Measurements from ENCODE around the gene VSNL1. TPM values are rescaled to one million over a fixed set of nuclear protein-coding genes. Genes with fewer than 3 reads are reported as not detected.

VSNL1 gene
- total RNA-seq, 1 experiment from 2014 or later, result 9.9 TPM

- Histone ChIP-seq H3K14ac (ENCODE audit: insufficient read depth, low read length) (no peak overlapping the region), H2BK120ac (ENCODE audit: low read depth, low read length, poor library complexity, severe bottlenecking) (no peak overlapping the region), H3T11ph (ENCODE audit: low read length) (no peak overlapping the region), H3K23ac (ENCODE audit: insufficient read length, low read depth, low read length) (no peak overlapping the region), H3K79me2 (ENCODE audit: insufficient read depth, low read length) (no peaks in the 10 kb centered on the region), H3K18ac (ENCODE audit: insufficient read length, low read depth, low read length) (no peak overlapping the region), H2BK15ac (ENCODE audit: low read depth, low read length) (no peak overlapping the region), H3K23me2 (ENCODE audit: insufficient read length, low read depth, low read length, poor library complexity, severe bottlenecking) (no peaks in the 10 kb centered on the region), H3K27me3 (ENCODE audit: insufficient read depth, low read length) (no peaks in the 10 kb centered on the region), H3K4me2 (ENCODE audit: insufficient read depth, insufficient read length, low read length) (no peak overlapping the region), H2AFZ (ENCODE audit: low read length) (no peak overlapping the region), H4K5ac (ENCODE audit: insufficient read length, low read depth, low read length) (no peak overlapping the region), H3K9ac (ENCODE audit: extremely low read depth, insufficient read length, low read length) (no peak overlapping the region), H3K56ac (ENCODE audit: insufficient read length, low read depth, low read length) (no peak overlapping the region), H2BK12ac (ENCODE audit: insufficient read length, low read depth, low read length) (no peak overlapping the region), H3K4me1 (ENCODE audit: insufficient read depth, low read length) (peaks cover 5% of the 10 kb centered on the region; the same call in 1 of the 2 replicates), H3K27ac (ENCODE audit: insufficient read length, low read depth, low read length) (no peak overlapping the region), H4K8ac (replicated peaks; ENCODE audit: insufficient read length, low read depth, low read length) (no peak overlapping the region), H2AK5ac (ENCODE audit: insufficient read length, low read length) (no peak overlapping the region), H3K79me1 (ENCODE audit: insufficient read depth, low read depth, low read length, poor library complexity, severe bottlenecking) (no peaks in the 10 kb centered on the region), H3K4ac (ENCODE audit: low read depth, low read length) (no peak overlapping the region), H3K9me3 (ENCODE audit: control insufficient read depth, low read depth, low read length) (no peaks in the 10 kb centered on the region), H4K91ac (ENCODE audit: insufficient read length, low read depth, low read length) (no peak overlapping the region), H2BK5ac (ENCODE audit: insufficient read length, low read length) (no peak overlapping the region), H2BK20ac (ENCODE audit: low read depth, low read length, poor library complexity, severe bottlenecking) (no peak overlapping the region), H4K20me1 (ENCODE audit: control insufficient read depth, insufficient read depth, insufficient read length) (peaks cover 2% of the 10 kb centered on the region)
- no peaks in the 10 kb centered on the region; the same call in 1 of the 2 replicates for H3K27me3 Mint-ChIP-seq (ENCODE audit: low read depth)
- peaks cover 4 to 7% of the 10 kb centered on the region in 2 experiments; a peak in 4 of 5 replicates for H3K9me3 Mint-ChIP-seq
- no peak for TF ChIP-seq CTCF (conservative IDR thresholded peaks at IDR 0.05)
- no peak for DNase-seq
- peaks cover 7 to 27% (median 15%) of the 10 kb centered on the region in 3 experiments for H3K36me3 Mint-ChIP-seq (ENCODE audit: insufficient read depth in 1 of 3, low read depth in 3 of 3)
- H3K27ac Mint-ChIP-seq, result peak overlapping the region; percentile 9 to 62 (median 48); a peak in 2 of 7 replicates
- peaks cover 19 to 20% of the 10 kb centered on the region in 2 experiments for H3K4me1 Mint-ChIP-seq
- no peak overlapping the region for H3K4me3 Mint-ChIP-seq
Observed at GRCh38 chr2:17620841-17621240, 80.3 kb downstream of the VSNL1 start.
